ENCODE results near the gene VTN.

The VTN gene

DNA sequence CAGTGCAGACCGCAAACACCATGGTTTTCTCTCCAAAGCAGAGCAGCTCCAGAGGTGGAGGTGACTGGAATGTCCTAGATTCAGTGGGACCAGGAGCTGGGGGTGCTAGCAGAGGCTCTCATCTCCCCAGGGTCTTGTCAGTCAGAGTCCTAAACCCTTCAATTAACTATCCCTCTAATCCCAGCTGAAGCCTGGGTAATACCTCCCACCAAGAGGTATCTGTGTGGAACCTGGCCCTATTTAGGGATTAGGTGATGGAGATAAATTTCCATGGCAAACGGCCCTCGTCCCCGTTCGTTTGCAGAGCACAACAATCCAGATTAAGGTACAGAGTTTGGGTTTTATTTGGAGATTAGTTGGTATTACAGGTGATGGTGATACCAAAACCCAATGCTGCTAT lies 6.9 kb downstream of the VTN start:
- Histone ChIP-seq H3K27ac (ENCODE audit: low read depth in 2 of 2, low read length in 2 of 2) (no peak overlapping the region), H3K9me3 (ENCODE audit: control insufficient read depth in 2 of 2, low read length in 2 of 2) (no peaks in the 10 kb centered on the region), H3K9ac (ENCODE audit: low read depth in 1 of 2, low read length in 2 of 2) (no peak overlapping the region), H3K36me3 (ENCODE audit: control insufficient read depth in 2 of 2, insufficient read depth in 2 of 2, low read length in 2 of 2) (peaks cover 32 to 48% of the 10 kb centered on the region in 2 donors), H3K4me1 (ENCODE audit: control insufficient read depth in 2 of 2, insufficient read depth in 2 of 2, low read length in 2 of 2) (peaks cover 3 to 4% of the 10 kb centered on the region in 2 donors), H3K4me3 (ENCODE audit: low read length in 2 of 2) (no peak overlapping the region), H3K27me3 (ENCODE audit: control insufficient read depth in 2 of 2, insufficient read depth in 2 of 2, low read length in 2 of 2) (no peaks in the 10 kb centered on the region)

GRCh38 chr17:28357901-28358197 lies 12.3 kb downstream of the VTN start:
- H3K36me3 ChIP-seq (ENCODE audit: control insufficient read depth in 2 of 2, insufficient read depth in 2 of 2, low read length in 2 of 2) = peaks cover 33 to 52% of the 10 kb centered on the region in 2 donors
- peak overlapping the region in 1 of 2 donors; percentile 52 for H3K27ac ChIP-seq (ENCODE audit: low read depth in 2 of 2, low read length in 2 of 2)
- H3K27me3 ChIP-seq (ENCODE audit: control insufficient read depth in 2 of 2, insufficient read depth in 2 of 2, low read length in 2 of 2) = no peaks in the 10 kb centered on the region
- no peaks in the 10 kb centered on the region for H3K9me3 ChIP-seq (ENCODE audit: control insufficient read depth in 2 of 2, low read length in 2 of 2)
- peak overlapping the region; percentile 76 to 91 for H3K4me3 ChIP-seq (ENCODE audit: low read length in 2 of 2)
- peak overlapping the region; percentile 62 to 77 for H3K9ac ChIP-seq (ENCODE audit: low read depth in 1 of 2, low read length in 2 of 2)
- H3K4me1 ChIP-seq (ENCODE audit: control insufficient read depth in 2 of 2, insufficient read depth in 2 of 2, low read length in 2 of 2) = peaks cover 12 to 17% of the 10 kb centered on the region in 2 donors

GRCh38 chr17:28357061-28357900 lies 12.8 kb downstream of the VTN start, which contains the start of gene POLDIP2:
POLDIP2 (minus strand) TSS chr17:28357527; CDS start chr17:28357448, 79 bp downstream.
- no peaks in the 10 kb centered on the region for H3K9me3 ChIP-seq (ENCODE audit: control insufficient read depth in 2 of 2, low read length in 2 of 2)
- H3K4me3 ChIP-seq (ENCODE audit: low read length in 2 of 2) = peak within 1 kb of the TSS; percentile 78 to 91
- peaks cover 32 to 50% of the 10 kb centered on the region in 2 donors for H3K36me3 ChIP-seq (ENCODE audit: control insufficient read depth in 2 of 2, insufficient read depth in 2 of 2, low read length in 2 of 2)
- peak within 1 kb of the TSS; percentile 85 to 97 for H3K9ac ChIP-seq (ENCODE audit: low read depth in 1 of 2, low read length in 2 of 2)
- peaks cover 12 to 17% of the 10 kb centered on the region in 2 donors for H3K4me1 ChIP-seq (ENCODE audit: control insufficient read depth in 2 of 2, insufficient read depth in 2 of 2, low read length in 2 of 2)
- H3K27me3 ChIP-seq (ENCODE audit: control insufficient read depth in 2 of 2, insufficient read depth in 2 of 2, low read length in 2 of 2) = no peaks in the 10 kb centered on the region
- H3K27ac ChIP-seq (ENCODE audit: low read depth in 2 of 2, low read length in 2 of 2) = peak within 1 kb of the TSS; percentile 71 to 82

GRCh38 chr17:28350271-28350670 lies 19.8 kb downstream of the VTN start:
- Histone ChIP-seq H3K9me3 (ENCODE audit: control insufficient read depth in 2 of 2, low read length in 2 of 2) (no peaks in the 10 kb centered on the region), H3K4me1 (ENCODE audit: control insufficient read depth in 2 of 2, insufficient read depth in 2 of 2, low read length in 2 of 2) (no peaks in the 10 kb centered on the region), H3K4me3 (ENCODE audit: low read length in 2 of 2) (no peak overlapping the region), H3K27me3 (ENCODE audit: control insufficient read depth in 2 of 2, insufficient read depth in 2 of 2, low read length in 2 of 2) (no peaks in the 10 kb centered on the region), H3K27ac (ENCODE audit: low read depth in 2 of 2, low read length in 2 of 2) (no peak overlapping the region), H3K9ac (ENCODE audit: low read depth in 1 of 2, low read length in 2 of 2) (no peak overlapping the region), H3K36me3 (ENCODE audit: control insufficient read depth in 2 of 2, insufficient read depth in 2 of 2, low read length in 2 of 2) (peaks cover 69 to 85% of the 10 kb centered on the region in 2 donors)

GRCh38 chr17:28348979-28349378 lies 21.1 kb downstream of the VTN start:
- peaks cover 74 to 86% of the 10 kb centered on the region in 2 donors for H3K36me3 ChIP-seq (ENCODE audit: control insufficient read depth in 2 of 2, insufficient read depth in 2 of 2, low read length in 2 of 2)
- H3K4me1 ChIP-seq (ENCODE audit: control insufficient read depth in 2 of 2, insufficient read depth in 2 of 2, low read length in 2 of 2) = no peaks in the 10 kb centered on the region
- no peak overlapping the region for H3K9ac ChIP-seq (ENCODE audit: low read depth in 1 of 2, low read length in 2 of 2)
- H3K27me3 ChIP-seq (ENCODE audit: control insufficient read depth in 2 of 2, insufficient read depth in 2 of 2, low read length in 2 of 2) = no peaks in the 10 kb centered on the region
- no peak overlapping the region for H3K4me3 ChIP-seq (ENCODE audit: low read length in 2 of 2)
- no peak overlapping the region for H3K27ac ChIP-seq (ENCODE audit: low read depth in 2 of 2, low read length in 2 of 2)
- H3K9me3 ChIP-seq (ENCODE audit: control insufficient read depth in 2 of 2, low read length in 2 of 2) = no peaks in the 10 kb centered on the region

- no peak overlapping the region for H3K27ac ChIP-seq (ENCODE audit: low read depth in 2 of 2, low read length in 2 of 2)
Measured at GRCh38 chr17:28347261-28347891, 22.7 kb downstream of the VTN start.

GRCh38 chr17:28346746-28347246 lies 23.3 kb downstream of the VTN start:
- H3K4me1 ChIP-seq (ENCODE audit: control insufficient read depth in 2 of 2, insufficient read depth in 2 of 2, low read length in 2 of 2) = no peaks in the 10 kb centered on the region
- H3K27ac ChIP-seq (ENCODE audit: low read depth in 2 of 2, low read length in 2 of 2) = no peak overlapping the region
- H3K9me3 ChIP-seq (ENCODE audit: control insufficient read depth in 2 of 2, low read length in 2 of 2) = no peaks in the 10 kb centered on the region
- no peak overlapping the region for H3K4me3 ChIP-seq (ENCODE audit: low read length in 2 of 2)
- peaks cover 78 to 90% of the 10 kb centered on the region in 2 donors for H3K36me3 ChIP-seq (ENCODE audit: control insufficient read depth in 2 of 2, insufficient read depth in 2 of 2, low read length in 2 of 2)
- no peaks in the 10 kb centered on the region for H3K27me3 ChIP-seq (ENCODE audit: control insufficient read depth in 2 of 2, insufficient read depth in 2 of 2, low read length in 2 of 2)
- no peak overlapping the region for H3K9ac ChIP-seq (ENCODE audit: low read depth in 1 of 2, low read length in 2 of 2)

More at GRCh38 chr17:28347261-28347891, 22.7 kb downstream of the VTN start:
- H3K9me3 ChIP-seq (ENCODE audit: control insufficient read depth in 2 of 2, low read length in 2 of 2) = no peaks in the 10 kb centered on the region
- no peak overlapping the region for H3K9ac ChIP-seq (ENCODE audit: low read depth in 1 of 2, low read length in 2 of 2)
- no peak overlapping the region for H3K4me3 ChIP-seq (ENCODE audit: low read length in 2 of 2)
- peaks cover 74 to 89% of the 10 kb centered on the region in 2 donors for H3K36me3 ChIP-seq (ENCODE audit: control insufficient read depth in 2 of 2, insufficient read depth in 2 of 2, low read length in 2 of 2)
- H3K27me3 ChIP-seq (ENCODE audit: control insufficient read depth in 2 of 2, insufficient read depth in 2 of 2, low read length in 2 of 2) = no peaks in the 10 kb centered on the region
- no peaks in the 10 kb centered on the region for H3K4me1 ChIP-seq (ENCODE audit: control insufficient read depth in 2 of 2, insufficient read depth in 2 of 2, low read length in 2 of 2)

- no peak overlapping the region for H3K27ac ChIP-seq (ENCODE audit: low read depth in 2 of 2, low read length in 2 of 2)
Measured at GRCh38 chr17:28346199-28346580, 23.9 kb downstream of the VTN start.

DNA sequence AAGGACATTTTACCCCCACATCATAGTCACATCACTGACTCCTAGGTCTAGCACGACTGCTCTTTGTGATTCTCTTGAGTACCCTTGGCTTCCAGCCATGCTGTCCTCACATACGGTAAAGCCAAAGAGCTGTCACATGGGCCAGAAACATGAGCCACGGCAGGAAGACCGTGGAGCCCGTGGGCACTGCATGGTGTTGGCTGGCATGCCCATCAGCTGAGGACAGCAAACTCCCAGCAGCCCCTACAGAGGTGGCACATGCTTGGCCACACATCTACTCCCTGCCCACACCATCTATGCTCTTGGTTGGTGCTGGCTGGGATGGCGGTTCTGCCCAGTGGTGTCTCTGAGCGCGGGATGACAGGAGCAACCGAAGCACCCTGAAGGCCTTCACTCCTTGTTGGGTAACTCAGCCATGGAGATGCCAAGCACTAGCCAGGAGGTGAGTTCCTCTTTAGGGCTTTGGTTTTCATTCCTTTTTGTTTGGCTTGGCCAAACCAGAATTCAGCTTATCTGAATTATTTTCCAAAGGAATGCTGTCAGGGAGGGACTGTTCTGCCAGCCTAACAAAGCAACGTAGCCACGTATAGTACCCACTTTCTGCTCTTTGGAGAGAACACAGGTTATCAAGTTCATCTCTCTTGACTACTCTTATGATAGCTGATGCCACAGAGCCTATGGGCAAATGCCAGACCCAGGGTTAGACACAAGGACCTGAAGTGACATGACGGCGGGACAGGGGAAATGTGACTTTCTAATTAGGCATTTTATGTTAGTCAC lies 24.5 kb downstream of the VTN start:
- H3K36me3 ChIP-seq (ENCODE audit: control insufficient read depth in 2 of 2, insufficient read depth in 2 of 2, low read length in 2 of 2) = peaks cover 76 to 89% of the 10 kb centered on the region in 2 donors
- H3K9ac ChIP-seq (ENCODE audit: low read depth in 1 of 2, low read length in 2 of 2) = no peak overlapping the region
- H3K27me3 ChIP-seq (ENCODE audit: control insufficient read depth in 2 of 2, insufficient read depth in 2 of 2, low read length in 2 of 2) = no peaks in the 10 kb centered on the region
- H3K27ac ChIP-seq (ENCODE audit: low read depth in 2 of 2, low read length in 2 of 2) = no peak overlapping the region
- H3K4me3 ChIP-seq (ENCODE audit: low read length in 2 of 2) = no peak overlapping the region
- H3K4me1 ChIP-seq (ENCODE audit: control insufficient read depth in 2 of 2, insufficient read depth in 2 of 2, low read length in 2 of 2) = no peaks in the 10 kb centered on the region
- no peaks in the 10 kb centered on the region for H3K9me3 ChIP-seq (ENCODE audit: control insufficient read depth in 2 of 2, low read length in 2 of 2)

More at GRCh38 chr17:28346199-28346580, 23.9 kb downstream of the VTN start:
- Histone ChIP-seq H3K9ac (ENCODE audit: low read depth in 1 of 2, low read length in 2 of 2) (no peak overlapping the region), H3K27me3 (ENCODE audit: control insufficient read depth in 2 of 2, insufficient read depth in 2 of 2, low read length in 2 of 2) (no peaks in the 10 kb centered on the region), H3K36me3 (ENCODE audit: control insufficient read depth in 2 of 2, insufficient read depth in 2 of 2, low read length in 2 of 2) (peaks cover 78 to 90% of the 10 kb centered on the region in 2 donors), H3K9me3 (ENCODE audit: control insufficient read depth in 2 of 2, low read length in 2 of 2) (no peaks in the 10 kb centered on the region), H3K4me3 (ENCODE audit: low read length in 2 of 2) (no peak overlapping the region), H3K4me1 (ENCODE audit: control insufficient read depth in 2 of 2, insufficient read depth in 2 of 2, low read length in 2 of 2) (no peaks in the 10 kb centered on the region)
